Neuronal stem cell (in vitro differentiated cells): ENCODE results near the gene TMCO5A. TPM values are rescaled to one million over a fixed set of nuclear protein-coding genes. Genes with fewer than 3 reads are reported as not detected.

Experiments
- DNase-seq: peaks from one replicate; pipeline ENCODE4 v3.0.0-alpha.2; 2013; ENCODE audit warnings: low spot score
- H2AFZ ChIP-seq: one replicate; pipeline ENCODE4 v1.6.1; 2013; ENCODE audit warnings: mild to moderate bottlenecking, low read length, inconsistent platforms
- H2AK5ac ChIP-seq: 2 replicates; pipeline ENCODE4 v1.6.1; 2013; ENCODE audit warnings: low read depth, mild to moderate bottlenecking, inconsistent platforms, low read length, moderate library complexity, mixed read lengths
- H2BK120ac ChIP-seq: 2 replicates; pipeline ENCODE4 v1.6.1; 2013; ENCODE audit warnings: low read depth, mild to moderate bottlenecking, inconsistent platforms, low read length, moderate library complexity, mixed read lengths
- H2BK12ac ChIP-seq: one replicate; pipeline ENCODE4 v1.6.1; 2013; ENCODE audit warnings: low read length, inconsistent platforms
- H2BK15ac ChIP-seq: 2 replicates; pipeline ENCODE4 v1.6.1; 2013; ENCODE audit warnings: mild to moderate bottlenecking, low read length, inconsistent platforms, mixed read lengths
- H2BK5ac ChIP-seq: one replicate; pipeline ENCODE4 v1.6.1; 2013; ENCODE audit warnings: inconsistent platforms, mild to moderate bottlenecking, low read length, moderate library complexity
- H3K14ac ChIP-seq: one replicate; pipeline ENCODE4 v1.6.1; 2013; ENCODE audit warnings: low read length, inconsistent platforms
- H3K18ac ChIP-seq: 2 replicates; pipeline ENCODE4 v1.6.1; 2013; ENCODE audit warnings: low read length, inconsistent platforms
- H3K23ac ChIP-seq: 2 replicates; pipeline ENCODE4 v1.6.1; 2013; ENCODE audit warnings: low read depth, mild to moderate bottlenecking, mixed read lengths, low read length, inconsistent platforms; ENCODE audit not compliant: poor library complexity
- H3K27ac ChIP-seq: replicated peaks from 3 replicates; pipeline ENCODE4 v1.5.1; 2013; ENCODE audit warnings: low read length, inconsistent platforms
- H3K27me3 ChIP-seq, 3 experiments: 2 replicates each; pipeline ENCODE4 v1.6.1; 2013; ENCODE audit warnings: low read length in 3 of 3, mild to moderate bottlenecking in 2 of 3, inconsistent platforms in 1 of 3, low read depth in 1 of 3, mixed read lengths in 1 of 3, moderate library complexity in 1 of 3; ENCODE audit not compliant: control insufficient read depth in 3 of 3, insufficient read depth in 3 of 3
- H3K36me3 ChIP-seq, 2 donors: replicated peaks in 1 of 2; 2 replicates each; pipeline ENCODE4 v1.6.1; 2013; ENCODE audit warnings: low read length in 2 of 2; ENCODE audit not compliant: control insufficient read depth in 2 of 2, insufficient read depth in 2 of 2
- H3K4ac ChIP-seq: 2 replicates; pipeline ENCODE4 v1.6.1; 2013; ENCODE audit warnings: inconsistent platforms, mild to moderate bottlenecking, low read length, moderate library complexity
- H3K4me1 ChIP-seq, 2 donors: 1 replicate in 1 of 2; 2 replicates in 1 of 2; pipeline ENCODE4 v1.6.1; 2013; ENCODE audit warnings: low read length in 2 of 2, low read depth in 1 of 2; ENCODE audit not compliant: control insufficient read depth in 2 of 2, insufficient read depth in 1 of 2
- H3K4me2 ChIP-seq: one replicate; pipeline ENCODE4 v1.6.1; 2013; ENCODE audit warnings: mild to moderate bottlenecking, low read length, inconsistent platforms; ENCODE audit not compliant: insufficient read depth, poor library complexity, severe bottlenecking
- H3K4me3 ChIP-seq, 2 donors: 2 replicates each; pipeline ENCODE4 v1.5.1; 2013; ENCODE audit warnings: low read length in 2 of 2, mild to moderate bottlenecking in 2 of 2, inconsistent platforms in 1 of 2, moderate library complexity in 1 of 2
- H3K79me1 ChIP-seq: one replicate; pipeline ENCODE4 v1.6.1; 2013; ENCODE audit warnings: low read depth, mild to moderate bottlenecking, inconsistent platforms, low read length, moderate library complexity
- H3K9ac ChIP-seq: one replicate; pipeline ENCODE4 v1.6.1; 2013; ENCODE audit warnings: mild to moderate bottlenecking, low read depth, low read length, inconsistent platforms; ENCODE audit not compliant: poor library complexity
- H3K9me3 ChIP-seq, 2 donors: replicated peaks in 1 of 2; 2 replicates each; pipeline versions ENCODE3 to v1.6.1; 2013; ENCODE audit warnings: low read length in 2 of 2, mild to moderate bottlenecking in 2 of 2, inconsistent platforms in 1 of 2, low read depth in 1 of 2, mixed read lengths in 1 of 2, moderate library complexity in 1 of 2; ENCODE audit not compliant: control insufficient read depth in 2 of 2, insufficient read depth in 1 of 2
- H4K8ac ChIP-seq: one replicate; pipeline ENCODE4 v1.6.1; 2013; ENCODE audit warnings: low read depth, mild to moderate bottlenecking, inconsistent platforms, low read length, moderate library complexity
- H4K91ac ChIP-seq: one replicate; pipeline ENCODE4 v1.6.1; 2013; ENCODE audit warnings: low read length, low read depth, mild to moderate bottlenecking, inconsistent platforms; ENCODE audit not compliant: poor library complexity
- WGBS, 2 donors: extraction: QIAGEN DNeasy Blood & Tissue Kit; methylation state at CpG; one replicate each; pipeline ENCODE4 v1.1.7; 2013; ENCODE audit warnings: missing lambda C conversion rate in 2 of 2, mixed read lengths in 1 of 2; ENCODE audit not compliant: insufficient read length in 2 of 2, insufficient replicate concordance in 1 of 2; ENCODE audit errors: extremely low coverage in 2 of 2; 5-methylcytosine and 5-hydroxymethylcytosine counted together
- polyA plus RNA-seq, 2 experiments: library from polyadenylated mRNA; stranded (reverse); fragments of 200-250 nt; gene quantifications; one replicate each; pipeline ENCODE4 v1.2.3, GENCODE V29; 2013

The TMCO5A gene
- polyA plus RNA-seq (2013, experiment 1 of 2) = not detected
- polyA plus RNA-seq (2013, experiment 2 of 2) = not detected

DNA sequence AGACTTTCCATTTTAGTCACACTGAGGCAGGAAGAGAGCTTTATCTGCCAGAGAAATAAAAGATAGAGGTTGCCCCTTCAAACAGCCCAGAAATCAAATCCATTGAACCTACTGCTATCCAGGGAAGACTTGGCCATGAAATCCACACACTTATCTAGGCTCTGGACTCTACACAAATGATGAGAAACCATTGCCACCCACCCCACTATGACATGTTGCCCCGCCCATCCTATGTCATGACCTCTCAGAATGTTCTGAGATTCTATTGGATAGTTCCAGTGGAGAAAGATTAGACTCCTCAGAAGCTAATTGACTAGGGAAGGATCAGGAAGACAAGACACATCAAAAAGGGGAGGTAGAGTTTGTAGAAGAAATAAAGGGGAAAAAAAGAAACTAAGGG is at the start of gene TMCO5A:
TMCO5A (plus strand) TSS at position 301 of the 400 bp plus-strand sequence. CDS start 1,684 bp downstream, outside the sequence.
- Histone ChIP-seq H4K91ac (no peak within 1 kb of the TSS), H3K4me2 (no peak within 1 kb of the TSS), H3K36me3 (no peaks in the 10 kb centered on the region), H2BK5ac (no peak within 1 kb of the TSS), H4K8ac (no peak within 1 kb of the TSS), H2BK120ac (no peak within 1 kb of the TSS), H3K9ac (no peak within 1 kb of the TSS), H3K4ac (no peak within 1 kb of the TSS), H3K23ac (no peak within 1 kb of the TSS), H3K18ac (no peak within 1 kb of the TSS), H3K4me3 (no peak within 1 kb of the TSS), H2AK5ac (no peak within 1 kb of the TSS), H3K79me1 (no peaks in the 10 kb centered on the region), H3K27me3 (no peaks in the 10 kb centered on the region), H2BK12ac (no peak within 1 kb of the TSS), H3K4me1 (peaks cover 0 to 3% of the 10 kb centered on the region in 2 donors), H2AFZ (no peak within 1 kb of the TSS), H2BK15ac (no peak within 1 kb of the TSS), H3K9me3 (no peaks in the 10 kb centered on the region), H3K14ac (no peak within 1 kb of the TSS), H3K27ac (no peak within 1 kb of the TSS)
- no peak for DNase-seq
- no CpG with 5 or more reads among the region's 1 CpG for WGBS, 2 donors

GRCh38 chr15:37885651-37886050 is 48.8 kb upstream of the TMCO5A start:
- Histone ChIP-seq H2AK5ac (no peak overlapping the region), H2BK120ac (no peak overlapping the region), H3K9ac (no peak overlapping the region), H3K4ac (no peak overlapping the region), H3K23ac (no peak overlapping the region), H2BK5ac (no peak overlapping the region), H3K9me3 (no peaks in the 10 kb centered on the region), H3K27me3 (peaks cover 0 to 8% (median 0%) of the 10 kb centered on the region in 3 experiments), H3K27ac (no peak overlapping the region), H3K4me1 (no peaks in the 10 kb centered on the region), H3K4me2 (no peak overlapping the region), H4K91ac (no peak overlapping the region), H2BK15ac (no peak overlapping the region), H4K8ac (no peak overlapping the region), H2BK12ac (no peak overlapping the region), H2AFZ (no peak overlapping the region), H3K14ac (no peak overlapping the region), H3K4me3 (no peak overlapping the region), H3K36me3 (no peaks in the 10 kb centered on the region), H3K79me1 (no peaks in the 10 kb centered on the region), H3K18ac (no peak overlapping the region)
- no peak for DNase-seq

GRCh38 chr15:37888356-37888755 is 46.1 kb upstream of the TMCO5A start:
- Histone ChIP-seq H3K9me3 (no peaks in the 10 kb centered on the region), H2BK15ac (no peak overlapping the region)
- no CpG with 5 or more reads among the region's 4 CpGs for WGBS, 2 donors

GRCh38 chr15:37891766-37892368 is 42.6 kb upstream of the TMCO5A start:
- Histone ChIP-seq H2AFZ (peak overlapping the region; percentile 55), H3K4me1 (no peaks in the 10 kb centered on the region), H3K27ac (no peak overlapping the region), H3K27me3 (peaks cover 0 to 2% (median 0%) of the 10 kb centered on the region in 3 experiments), H3K4me2 (no peak overlapping the region), H3K4ac (no peak overlapping the region), H3K9ac (no peak overlapping the region), H4K91ac (no peak overlapping the region), H4K8ac (no peak overlapping the region), H3K23ac (no peak overlapping the region), H3K79me1 (no peaks in the 10 kb centered on the region), H3K9me3 (no peaks in the 10 kb centered on the region), H2BK15ac (no peak overlapping the region), H3K4me3 (no peak overlapping the region), H2BK12ac (no peak overlapping the region), H2BK120ac (no peak overlapping the region), H3K14ac (no peak overlapping the region), H3K18ac (no peak overlapping the region), H2BK5ac (no peak overlapping the region), H2AK5ac (no peak overlapping the region), H3K36me3 (no peaks in the 10 kb centered on the region)
- no CpG with 5 or more reads among the region's 4 CpGs for WGBS, 2 donors
- peak; percentile 39 for DNase-seq

More at GRCh38 chr15:37888356-37888755, 46.1 kb upstream of the TMCO5A start:
- Histone ChIP-seq H2BK120ac (no peak overlapping the region), H3K36me3 (no peaks in the 10 kb centered on the region), H3K4ac (no peak overlapping the region), H3K27ac (no peak overlapping the region), H3K9ac (no peak overlapping the region), H4K8ac (no peak overlapping the region), H3K14ac (no peak overlapping the region), H3K18ac (no peak overlapping the region), H2AFZ (no peak overlapping the region), H4K91ac (no peak overlapping the region), H3K4me2 (no peak overlapping the region), H2BK5ac (no peak overlapping the region), H3K4me1 (no peaks in the 10 kb centered on the region), H3K4me3 (no peak overlapping the region), H3K27me3 (peaks cover 0 to 5% (median 0%) of the 10 kb centered on the region in 3 experiments), H3K79me1 (no peaks in the 10 kb centered on the region), H3K23ac (no peak overlapping the region), H2BK12ac (no peak overlapping the region), H2AK5ac (no peak overlapping the region)
- no peak for DNase-seq
